ENCODE measurements around the gene CSK. TPM values are rescaled to one million over a fixed set of nuclear protein-coding genes. Genes with fewer than 3 reads are reported as not detected.
A peak's percentile ranks its signal among the peaks of the same experiment; 100 is the strongest.

CSK gene
- total RNA-seq, 3 donors from 2014 or later (not counting 1 experiment from before 2014, with no cell fraction given), result 282 to 334 (median 287) TPM

DNA sequence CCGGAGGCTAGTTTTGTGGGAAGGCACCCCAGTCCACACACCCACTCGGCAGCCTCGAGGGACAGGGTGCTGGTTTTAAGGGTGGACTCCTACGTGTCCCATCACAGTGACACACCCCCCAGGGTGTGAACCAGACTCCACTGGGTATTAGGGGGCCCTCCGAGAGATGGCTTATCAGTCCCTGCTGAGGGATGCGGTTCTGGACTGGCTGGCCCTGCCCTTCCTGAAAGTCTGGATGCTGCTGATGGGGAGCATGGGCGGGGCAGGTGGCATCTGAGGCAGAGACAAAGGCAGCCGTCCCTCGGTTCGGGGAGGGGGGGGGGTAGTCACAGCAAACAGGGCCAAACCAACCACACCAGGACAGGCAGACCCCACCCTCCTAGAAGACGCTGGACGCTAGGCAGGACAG lies 62.0 kb downstream of the CSK start:
- Mint-ChIP-seq H3K9me3 (no peaks in the 10 kb centered on the region), H3K27ac (peak overlapping the region; percentile 91), H3K36me3 (peaks cover 15% of the 10 kb centered on the region), H3K4me1 (peaks cover 18 to 49% of the 10 kb centered on the region in 2 donors), H3K4me3 (peak overlapping the region; percentile 74), H3K27me3 (ENCODE audit: low read depth in 2 of 2) (no peaks in the 10 kb centered on the region)
- Histone ChIP-seq H3K9me3 (ENCODE audit: control insufficient read depth, insufficient read depth, low read length) (no peaks in the 10 kb centered on the region), H3K4me3 (ENCODE audit: low read length) (peak overlapping the region; percentile 40), H3K36me3 (ENCODE audit: control insufficient read depth, insufficient read depth, low read length) (peaks cover 25% of the 10 kb centered on the region), H3K27me3 (ENCODE audit: control insufficient read depth, insufficient read depth, low read length) (no peaks in the 10 kb centered on the region), H3K27ac (ENCODE audit: low read length) (peak overlapping the region; percentile 80), H3K4me1 (ENCODE audit: control insufficient read depth, insufficient read depth, low read length) (peaks cover 48% of the 10 kb centered on the region)
- WGBS (ENCODE audit: insufficient coverage), result 51% methylated on average over 7 of the region's 12 CpGs
- no peak for TF ChIP-seq CTCF (IDR thresholded peaks at IDR 0.05)
- ATAC-seq (no peak), DNase-seq (peak in 1 of 2 donors; percentile 26)
- intact Hi-C loops (cut with micrococcal nuclease), result loop anchor here (2.0 to 10.0 kb wide), 5 partner anchors 15 to 361 kb away; partner anchors contain the start of genes C15orf39, FAM219B and SCAMP2

GRCh38 chr15:74844319-74845207 lies 62.7 kb downstream of the CSK start:
- no peak for ATAC-seq
- no peak for DNase-seq
- Mint-ChIP-seq H3K4me3 (peak overlapping the region; percentile 74), H3K36me3 (peaks cover 15% of the 10 kb centered on the region), H3K27me3 (ENCODE audit: low read depth in 2 of 2) (no peaks in the 10 kb centered on the region), H3K27ac (peak overlapping the region; percentile 91), H3K4me1 (peaks cover 18 to 49% of the 10 kb centered on the region in 2 donors), H3K9me3 (no peaks in the 10 kb centered on the region)
- TF ChIP-seq CTCF (IDR thresholded peaks at IDR 0.05), result no peak
- no peak overlapping the region for H3K4me3 ChIP-seq (ENCODE audit: low read length)
- no peaks in the 10 kb centered on the region for H3K9me3 ChIP-seq (ENCODE audit: control insufficient read depth, insufficient read depth, low read length)
- WGBS (ENCODE audit: insufficient coverage), result 51% methylated on average over 9 of the region's 12 CpGs
- peaks cover 24% of the 10 kb centered on the region for H3K36me3 ChIP-seq (ENCODE audit: control insufficient read depth, insufficient read depth, low read length)
- no peaks in the 10 kb centered on the region for H3K27me3 ChIP-seq (ENCODE audit: control insufficient read depth, insufficient read depth, low read length)
- intact Hi-C loops (cut with micrococcal nuclease), result loop anchor here (2.0 to 10.0 kb wide), 5 partner anchors 14 to 360 kb away; partner anchors contain the start of genes C15orf39, FAM219B and SCAMP2
- H3K27ac ChIP-seq (ENCODE audit: low read length), result peak overlapping the region; percentile 80
- H3K4me1 ChIP-seq (ENCODE audit: control insufficient read depth, insufficient read depth, low read length), result peaks cover 48% of the 10 kb centered on the region

DNA sequence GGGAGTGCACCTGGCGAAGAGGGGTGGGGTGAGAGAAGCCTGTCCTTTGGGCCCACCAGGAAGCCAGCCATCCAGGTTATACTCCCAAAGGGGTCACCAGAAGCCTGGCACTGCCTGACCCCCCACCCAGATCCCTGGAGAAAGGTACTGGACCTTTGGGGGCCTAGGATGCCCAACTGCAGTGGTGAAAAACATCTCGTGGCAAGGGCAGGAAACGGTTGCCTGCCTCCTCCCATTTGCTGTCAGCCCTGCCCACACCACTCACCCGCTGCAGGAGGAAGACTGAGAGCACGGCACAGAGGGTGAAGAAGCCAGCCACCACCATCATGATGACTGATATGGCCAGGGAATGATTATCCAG lies 63.3 kb downstream of the CSK start:
- ATAC-seq (peak; percentile 39 to 46 (median 45)), DNase-seq (peak; percentile 47 to 78)
- peaks cover 15% of the 10 kb centered on the region for H3K36me3 Mint-ChIP-seq
- H3K4me1 Mint-ChIP-seq, result peaks cover 18 to 49% of the 10 kb centered on the region in 2 donors
- Histone ChIP-seq H3K4me1 (ENCODE audit: control insufficient read depth, insufficient read depth, low read length) (peaks cover 48% of the 10 kb centered on the region), H3K27me3 (ENCODE audit: control insufficient read depth, insufficient read depth, low read length) (no peaks in the 10 kb centered on the region), H3K27ac (ENCODE audit: low read length) (peak overlapping the region; percentile 80), H3K9me3 (ENCODE audit: control insufficient read depth, insufficient read depth, low read length) (no peaks in the 10 kb centered on the region), H3K36me3 (ENCODE audit: control insufficient read depth, insufficient read depth, low read length) (peaks cover 30% of the 10 kb centered on the region), H3K4me3 (ENCODE audit: low read length) (no peak overlapping the region)
- WGBS (ENCODE audit: insufficient coverage), result 20% methylated on average over 4 of the region's 5 CpGs
- no peak for TF ChIP-seq CTCF (IDR thresholded peaks at IDR 0.05)
- H3K27ac Mint-ChIP-seq, result peak overlapping the region; percentile 91
- H3K27me3 Mint-ChIP-seq (ENCODE audit: low read depth in 2 of 2), result no peaks in the 10 kb centered on the region
- H3K4me3 Mint-ChIP-seq, result peak overlapping the region; percentile 74
- H3K9me3 Mint-ChIP-seq, result no peaks in the 10 kb centered on the region
- intact Hi-C loops (cut with micrococcal nuclease), result loop anchor here (2.0 to 10.0 kb wide), 3 partner anchors 14 to 360 kb away; partner anchors contain the start of genes C15orf39 and SCAMP2

All from natural killer cell (primary cell).